Activated CD4-positive, alpha-beta T cell treated with anti-CD3 and anti-CD28 coated beads, Interleukin-2, amount 50 U/mL, for 4 hours (primary cell): ENCODE data around the gene RFNG.
A peak's percentile ranks its signal among the peaks of the same experiment; 100 is the strongest.

ENCODE experiments used
- DNase-seq, 2 experiments: peaks; one replicate each; pipeline ENCODE4 v3.0.0-alpha.2; 2020

RFNG gene

GRCh38 chr17:82023447-82024241 lies 28.0 kb downstream of the RFNG start:
- no peak for DNase-seq

GRCh38 chr17:82022981-82023446 lies 28.6 kb downstream of the RFNG start, which contains the start of gene LRRC45:
TSS of gene LRRC45 (plus strand) at chr17:82023305. CDS start at chr17:82023644, 339 bp downstream.
- peak; percentile 99 to 100 for DNase-seq

GRCh38 chr17:82022310-82022980 lies 29.2 kb downstream of the RFNG start, which contains the start of gene CENPX:
TSS of gene CENPX (minus strand) at chr17:82022878. CDS start at chr17:82022861, 17 bp downstream.
- no peak for DNase-seq

- DNase-seq = no peak
These were observed 29.7 kb downstream of the RFNG start for GRCh38 chr17:82021900-82022309.

- peak; percentile 58 to 65 for DNase-seq
These were observed 30.3 kb downstream of the RFNG start for GRCh38 chr17:82021107-82021899.

- no peak for DNase-seq
These were observed 31.0 kb downstream of the RFNG start for GRCh38 chr17:82020572-82021106.

- peak; percentile 43 to 49 for DNase-seq
These were observed 31.7 kb downstream of the RFNG start for GRCh38 chr17:82019690-82020571.

GRCh38 chr17:82018989-82019689 lies 32.5 kb downstream of the RFNG start:
- no peak for DNase-seq

GRCh38 chr17:82018152-82018988 lies 33.2 kb downstream of the RFNG start:
- DNase-seq = no peak

- no peak for DNase-seq
These were observed 33.9 kb downstream of the RFNG start for GRCh38 chr17:82017612-82018151.

GRCh38 chr17:82016875-82017459 lies 34.6 kb downstream of the RFNG start:
- no peak for DNase-seq

GRCh38 chr17:82016061-82016874 lies 35.3 kb downstream of the RFNG start:
- DNase-seq = no peak

GRCh38 chr17:82015311-82015971 lies 36.2 kb downstream of the RFNG start:
- DNase-seq = no peak

- DNase-seq = no peak
These were observed 36.7 kb downstream of the RFNG start for GRCh38 chr17:82014971-82015310.

- DNase-seq = no peak
These were observed 37.2 kb downstream of the RFNG start for GRCh38 chr17:82014432-82014831.

GRCh38 chr17:82013772-82014321 lies 37.8 kb downstream of the RFNG start:
- DNase-seq = no peak

GRCh38 chr17:82013341-82013740 lies 38.3 kb downstream of the RFNG start:
- DNase-seq = no peak
